ENCODE measurements around the gene ZNF436. TPM values are rescaled to one million over a fixed set of nuclear protein-coding genes. Genes with fewer than 3 reads are reported as not detected.

Gene ZNF436
- polyA plus RNA-seq, 1 donor (not counting 4 experiments of a cell fraction or from before 2014, with no cell fraction given), result 12.6 TPM

DNA sequence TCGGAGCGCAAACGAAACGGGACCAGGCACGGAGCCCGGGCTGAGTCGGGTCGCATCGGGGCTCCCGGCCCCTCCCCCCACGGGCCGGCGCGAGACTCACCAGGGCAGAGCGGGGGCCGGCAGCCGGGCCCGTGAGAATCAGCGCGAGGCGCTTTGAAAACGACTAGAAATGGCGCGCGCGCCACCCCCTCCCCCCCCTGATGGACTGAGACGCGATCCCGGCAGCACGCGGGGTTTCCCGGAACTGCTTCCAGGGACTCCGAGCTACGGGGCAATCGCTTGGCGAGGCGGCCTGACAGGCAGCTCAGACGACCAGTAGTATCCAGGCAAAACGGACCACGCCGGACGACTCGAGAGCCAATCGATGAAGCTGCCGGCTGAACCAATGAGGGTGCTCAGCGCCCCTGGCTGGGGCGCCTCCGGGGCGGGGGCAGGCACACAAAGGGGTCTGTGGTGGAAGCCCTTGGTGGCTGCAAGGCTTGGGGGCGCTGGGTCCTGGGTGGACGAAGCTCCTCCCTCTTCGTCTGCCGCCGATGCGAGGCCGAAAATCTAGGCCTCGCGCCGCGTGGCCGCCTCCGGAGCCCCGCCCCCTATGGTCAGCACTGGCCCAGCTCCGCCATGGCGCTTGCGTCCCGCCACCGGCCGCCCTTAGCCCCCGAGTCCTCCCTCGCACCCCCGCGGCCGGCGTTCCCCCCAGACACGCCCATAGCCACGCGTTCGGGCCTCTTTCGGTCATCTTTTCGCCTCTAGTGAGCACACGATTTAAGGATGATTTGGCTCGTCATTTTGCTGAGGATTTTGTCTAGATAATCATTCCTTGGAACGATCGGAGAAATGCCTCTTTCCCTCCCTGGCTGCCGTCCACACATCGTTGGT is 25.3 kb downstream of the ZNF436 start, which contains the start of gene HNRNPR:
TSS of gene HNRNPR (minus strand) at position 174 of the 876 bp plus-strand sequence. CDS start 3,276 bp downstream, outside the sequence.
- DNase-seq (ENCODE audit: low read depth, low spot score) (peak; percentile 98), FAIRE-seq (peak; percentile 44)
- TF ChIP-seq, protein P1, sequence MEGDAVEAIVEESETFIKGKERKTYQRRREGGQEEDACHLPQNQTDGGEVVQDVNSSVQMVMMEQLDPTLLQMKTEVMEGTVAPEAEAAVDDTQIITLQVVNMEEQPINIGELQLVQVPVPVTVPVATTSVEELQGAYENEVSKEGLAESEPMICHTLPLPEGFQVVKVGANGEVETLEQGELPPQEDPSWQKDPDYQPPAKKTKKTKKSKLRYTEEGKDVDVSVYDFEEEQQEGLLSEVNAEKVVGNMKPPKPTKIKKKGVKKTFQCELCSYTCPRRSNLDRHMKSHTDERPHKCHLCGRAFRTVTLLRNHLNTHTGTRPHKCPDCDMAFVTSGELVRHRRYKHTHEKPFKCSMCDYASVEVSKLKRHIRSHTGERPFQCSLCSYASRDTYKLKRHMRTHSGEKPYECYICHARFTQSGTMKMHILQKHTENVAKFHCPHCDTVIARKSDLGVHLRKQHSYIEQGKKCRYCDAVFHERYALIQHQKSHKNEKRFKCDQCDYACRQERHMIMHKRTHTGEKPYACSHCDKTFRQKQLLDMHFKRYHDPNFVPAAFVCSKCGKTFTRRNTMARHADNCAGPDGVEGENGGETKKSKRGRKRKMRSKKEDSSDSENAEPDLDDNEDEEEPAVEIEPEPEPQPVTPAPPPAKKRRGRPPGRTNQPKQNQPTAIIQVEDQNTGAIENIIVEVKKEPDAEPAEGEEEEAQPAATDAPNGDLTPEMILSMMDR (optimal IDR thresholded peaks at IDR 0.05 in 1 of 3, IDR thresholded peaks at IDR 0.05 in 1 of 3, conservative IDR thresholded peaks at IDR 0.05 in 1 of 3; ENCODE audit: extremely low read depth in 1 of 3, insufficient read depth in 2 of 3, low read length in 3 of 3), result no peak
- no peak for TF ChIP-seq EZH2 (IDR thresholded peaks at IDR 0.05; ENCODE audit: low read length)
- Histone ChIP-seq H3K36me3 (ENCODE audit: control insufficient read depth in 2 of 2, extremely low read depth in 1 of 2, insufficient read depth in 2 of 2, low read length in 2 of 2) (peaks cover 0 to 3% of the 10 kb centered on the region in 2 experiments), H3K9me3 (ENCODE audit: control insufficient read depth, low read depth, low read length) (no peaks in the 10 kb centered on the region), H3K27ac (ENCODE audit: control insufficient read depth, insufficient read depth, low read length) (peak within 1 kb of the TSS; percentile 91), H4K20me1 (ENCODE audit: control insufficient read depth, extremely low read depth, insufficient read depth, low read length) (peaks cover 29% of the 10 kb centered on the region), H3K4me2 (ENCODE audit: control insufficient read depth, extremely low read depth, insufficient read depth, low read depth, low read length) (peak within 1 kb of the TSS; percentile 88), H3K79me2 (ENCODE audit: control insufficient read depth, insufficient read depth, low read length) (peaks cover 47% of the 10 kb centered on the region), H3K9me1 (ENCODE audit: control insufficient read depth, extremely low read depth, insufficient read depth, low read length) (no peaks in the 10 kb centered on the region), H3K4me3 (ENCODE audit: control insufficient read depth in 2 of 3, extremely low read depth in 1 of 3, insufficient read depth in 2 of 3, low read depth in 1 of 3, low read length in 3 of 3) (peak within 1 kb of the TSS; percentile 56 to 98 (median 81)), H2AFZ (ENCODE audit: control insufficient read depth, low read length) (peak within 1 kb of the TSS; percentile 93), H3K4me1 (ENCODE audit: control insufficient read depth, extremely low read depth, insufficient read depth, low read length) (peaks cover 21% of the 10 kb centered on the region), H3K27me3 (ENCODE audit: control insufficient read depth, extremely low read depth, insufficient read depth, low read length) (no peaks in the 10 kb centered on the region), H3K9ac (ENCODE audit: control insufficient read depth, extremely low read depth, insufficient read depth, low read length) (peak within 1 kb of the TSS; percentile 94)
- dilution Hi-C loops (cut with MboI; ENCODE audit: extremely low pct_ligation_motif_present, low sequenced_read_pairs), result no loop called here

DNA sequence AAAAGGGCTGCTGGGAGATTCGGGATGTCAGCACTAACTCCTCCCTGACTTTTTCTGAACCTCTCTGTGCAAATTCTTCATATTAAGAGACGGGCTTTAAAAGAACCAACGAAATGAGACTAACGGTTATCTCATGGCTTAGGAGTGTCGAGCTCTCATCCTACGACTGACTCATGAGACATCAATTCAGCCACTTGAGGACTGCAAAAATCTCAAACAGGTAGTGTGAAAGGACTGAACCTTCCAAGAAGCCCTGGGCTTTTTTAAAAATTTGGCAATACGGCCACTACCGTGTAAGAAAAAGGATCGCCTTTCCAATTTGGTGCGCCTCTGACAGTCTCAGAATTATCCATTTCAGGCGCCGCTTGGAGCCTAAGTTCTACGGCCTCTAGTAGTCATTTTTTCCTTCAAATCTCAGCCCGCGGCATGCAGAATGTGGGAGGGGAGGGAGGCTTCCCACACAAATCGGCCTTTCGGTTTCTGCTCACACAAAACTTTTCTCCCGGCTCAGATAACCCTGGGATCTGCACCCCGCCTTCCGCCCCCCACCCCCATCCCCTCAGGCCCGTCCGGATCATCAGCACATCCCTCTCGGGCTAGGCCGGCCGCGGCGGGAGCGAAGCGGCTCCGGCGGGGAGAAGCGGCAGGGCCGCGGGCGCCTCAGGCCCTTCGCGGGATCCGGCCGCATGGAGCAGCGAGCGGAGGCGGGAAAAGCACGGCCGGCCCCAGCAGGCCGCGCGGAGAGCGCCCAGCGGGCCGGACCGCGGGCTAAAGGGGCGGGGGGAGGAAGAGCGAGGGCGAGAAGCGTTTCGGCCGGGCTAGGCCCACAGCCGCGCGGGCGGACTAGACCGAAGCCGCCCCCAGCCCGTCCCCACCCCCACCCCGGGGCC is 26.2 kb downstream of the ZNF436 start:
- H3K9ac ChIP-seq (ENCODE audit: control insufficient read depth, extremely low read depth, insufficient read depth, low read length), result peak overlapping the region; percentile 94
- H3K9me3 ChIP-seq (ENCODE audit: control insufficient read depth, low read depth, low read length), result no peaks in the 10 kb centered on the region
- peaks cover 29% of the 10 kb centered on the region for H4K20me1 ChIP-seq (ENCODE audit: control insufficient read depth, extremely low read depth, insufficient read depth, low read length)
- H3K9me1 ChIP-seq (ENCODE audit: control insufficient read depth, extremely low read depth, insufficient read depth, low read length), result no peaks in the 10 kb centered on the region
- H3K4me3 ChIP-seq (ENCODE audit: control insufficient read depth in 2 of 3, extremely low read depth in 1 of 3, insufficient read depth in 2 of 3, low read depth in 1 of 3, low read length in 3 of 3), result peak overlapping the region; percentile 56 to 98 (median 81)
- H3K27ac ChIP-seq (ENCODE audit: control insufficient read depth, insufficient read depth, low read length), result peak overlapping the region; percentile 91
- DNase-seq (ENCODE audit: low read depth, low spot score) (no peak), FAIRE-seq (peak; percentile 36)
- peak overlapping the region; percentile 88 for H3K4me2 ChIP-seq (ENCODE audit: control insufficient read depth, extremely low read depth, insufficient read depth, low read depth, low read length)
- peaks cover 0 to 3% of the 10 kb centered on the region in 2 experiments for H3K36me3 ChIP-seq (ENCODE audit: control insufficient read depth in 2 of 2, extremely low read depth in 1 of 2, insufficient read depth in 2 of 2, low read length in 2 of 2)
- peaks cover 21% of the 10 kb centered on the region for H3K4me1 ChIP-seq (ENCODE audit: control insufficient read depth, extremely low read depth, insufficient read depth, low read length)
- dilution Hi-C loops (cut with MboI; ENCODE audit: extremely low pct_ligation_motif_present, low sequenced_read_pairs), result no loop called here
- H3K27me3 ChIP-seq (ENCODE audit: control insufficient read depth, extremely low read depth, insufficient read depth, low read length), result no peaks in the 10 kb centered on the region
- no peak overlapping the region for H2AFZ ChIP-seq (ENCODE audit: control insufficient read depth, low read length)
- peaks cover 56% of the 10 kb centered on the region for H3K79me2 ChIP-seq (ENCODE audit: control insufficient read depth, insufficient read depth, low read length)
- no peak for TF ChIP-seq EZH2 (IDR thresholded peaks at IDR 0.05; ENCODE audit: low read length)
- TF ChIP-seq, protein P1 (optimal IDR thresholded peaks at IDR 0.05 in 1 of 3, IDR thresholded peaks at IDR 0.05 in 1 of 3, conservative IDR thresholded peaks at IDR 0.05 in 1 of 3; ENCODE audit: extremely low read depth in 1 of 3, insufficient read depth in 2 of 3, low read length in 3 of 3), result no peak
